ENCODE data around the gene SOWAHC.
A peak's percentile ranks its signal among the peaks of the same experiment; 100 is the strongest.

The SOWAHC gene

GRCh38 chr2:109613081-109613921 is 863 bp upstream of the SOWAHC start:
- Mint-ChIP-seq H3K4me1 (peaks cover 46% of the 10 kb centered on the region), H3K36me3 (ENCODE audit: low read depth) (peaks cover 7% of the 10 kb centered on the region), H3K27ac (peak overlapping the region; percentile 95 to 99 (median 98)), H3K27me3 (ENCODE audit: low read depth) (peaks cover 10% of the 10 kb centered on the region), H3K4me3 (peak overlapping the region; percentile 95 to 100 (median 97)), H3K9me3 (no peaks in the 10 kb centered on the region)
- no peak for TF ChIP-seq CTCF (IDR thresholded peaks at IDR 0.05; ENCODE audit: unreplicated experiment in 3 of 3)

- peaks cover 10% of the 10 kb centered on the region for H3K27me3 Mint-ChIP-seq (ENCODE audit: low read depth)
- peak overlapping the region in 1 of 3 experiments; percentile 50 for H3K27ac Mint-ChIP-seq
- H3K36me3 Mint-ChIP-seq (ENCODE audit: low read depth) = peaks cover 4% of the 10 kb centered on the region
- no peak for TF ChIP-seq CTCF (IDR thresholded peaks at IDR 0.05; ENCODE audit: unreplicated experiment in 3 of 3)
- H3K4me3 Mint-ChIP-seq = peak overlapping the region; percentile 80 to 91 (median 85)
- H3K9me3 Mint-ChIP-seq = no peaks in the 10 kb centered on the region
- peaks cover 33% of the 10 kb centered on the region for H3K4me1 Mint-ChIP-seq
Observed at GRCh38 chr2:109614715-109615636, 812 bp downstream of the SOWAHC start.

GRCh38 chr2:109615637-109616144 is 1.5 kb downstream of the SOWAHC start:
- TF ChIP-seq CTCF (IDR thresholded peaks at IDR 0.05; ENCODE audit: unreplicated experiment in 3 of 3) = no peak
- Mint-ChIP-seq H3K27me3 (ENCODE audit: low read depth) (peaks cover 10% of the 10 kb centered on the region), H3K9me3 (no peaks in the 10 kb centered on the region), H3K4me3 (peak overlapping the region; percentile 80 to 91 (median 85)), H3K36me3 (ENCODE audit: low read depth) (peaks cover 4% of the 10 kb centered on the region), H3K27ac (peak overlapping the region; percentile 46 to 65 (median 50)), H3K4me1 (peaks cover 33% of the 10 kb centered on the region)

GRCh38 chr2:109616184-109616583 is 2.0 kb downstream of the SOWAHC start:
- Mint-ChIP-seq H3K27me3 (ENCODE audit: low read depth) (peaks cover 10% of the 10 kb centered on the region), H3K36me3 (ENCODE audit: low read depth) (peaks cover 4% of the 10 kb centered on the region), H3K27ac (peak overlapping the region; percentile 46 to 65 (median 50)), H3K4me3 (peak overlapping the region; percentile 80 to 91 (median 85)), H3K9me3 (no peaks in the 10 kb centered on the region), H3K4me1 (peaks cover 33% of the 10 kb centered on the region)
- no peak for TF ChIP-seq CTCF (IDR thresholded peaks at IDR 0.05; ENCODE audit: unreplicated experiment in 3 of 3)

- H3K4me1 Mint-ChIP-seq = peaks cover 15% of the 10 kb centered on the region
- peaks cover 10% of the 10 kb centered on the region for H3K27me3 Mint-ChIP-seq (ENCODE audit: low read depth)
- H3K27ac Mint-ChIP-seq = no peak overlapping the region
- no peak for TF ChIP-seq CTCF (IDR thresholded peaks at IDR 0.05; ENCODE audit: unreplicated experiment in 3 of 3)
- no peak overlapping the region for H3K4me3 Mint-ChIP-seq
- H3K9me3 Mint-ChIP-seq = no peaks in the 10 kb centered on the region
- H3K36me3 Mint-ChIP-seq (ENCODE audit: low read depth) = peaks cover 4% of the 10 kb centered on the region
Observed at GRCh38 chr2:109619032-109619615, 5.0 kb downstream of the SOWAHC start.

Data from nephron (organoid).